H9 (cell line): ENCODE data around the gene ATE1. TPM values are rescaled to one million over a fixed set of nuclear protein-coding genes. Genes with fewer than 3 reads are reported as not detected.

Experiments
- DNase-seq: peaks from one replicate; pipeline ENCODE4 v3.0.0-alpha.2; 2017
- H2AFZ ChIP-seq: one replicate; pipeline ENCODE4 v1.6.1; 2013; ENCODE audit warnings: mild to moderate bottlenecking, low read length, control low read depth, moderate library complexity
- H2AK5ac ChIP-seq: 2 replicates; pipeline ENCODE4 v1.6.1; 2013; ENCODE audit warnings: low read length, control low read depth, mixed read lengths; ENCODE audit not compliant: insufficient read length
- H2BK120ac ChIP-seq: one replicate; pipeline ENCODE4 v1.6.1; 2013; ENCODE audit warnings: low read depth, mild to moderate bottlenecking, low read length, control low read depth, inconsistent platforms; ENCODE audit not compliant: poor library complexity, severe bottlenecking
- H2BK12ac ChIP-seq: 2 replicates; pipeline ENCODE4 v1.6.1; 2013; ENCODE audit warnings: low read length, control low read depth, mixed read lengths, low read depth; ENCODE audit not compliant: insufficient read length
- H2BK15ac ChIP-seq: 2 replicates; pipeline ENCODE4 v1.6.1; 2013; ENCODE audit warnings: low read depth, low read length, control low read depth
- H2BK20ac ChIP-seq: one replicate; pipeline ENCODE4 v1.6.1; 2013; ENCODE audit warnings: low read depth, mild to moderate bottlenecking, low read length, control low read depth, inconsistent platforms; ENCODE audit not compliant: poor library complexity, severe bottlenecking
- H2BK5ac ChIP-seq: 2 replicates; pipeline ENCODE4 v1.6.1; 2013; ENCODE audit warnings: low read length, control low read depth, mixed read lengths; ENCODE audit not compliant: insufficient read length
- H3K14ac ChIP-seq: 2 replicates; pipeline ENCODE4 v1.6.1; 2013; ENCODE audit warnings: low read length, control low read depth; ENCODE audit not compliant: insufficient read depth
- H3K18ac ChIP-seq: 2 replicates; pipeline ENCODE4 v1.6.1; 2013; ENCODE audit warnings: low read depth, mild to moderate bottlenecking, mixed read lengths, low read length, control low read depth; ENCODE audit not compliant: insufficient read length
- H3K23ac ChIP-seq: 2 replicates; pipeline ENCODE4 v1.6.1; 2013; ENCODE audit warnings: low read length, control low read depth, mixed read lengths, low read depth; ENCODE audit not compliant: insufficient read length
- H3K23me2 ChIP-seq: 2 replicates; pipeline ENCODE4 v1.6.1; 2013; ENCODE audit warnings: low read depth, mild to moderate bottlenecking, mixed read lengths, low read length, control low read depth; ENCODE audit not compliant: insufficient read length, poor library complexity, severe bottlenecking
- H3K27ac ChIP-seq: 2 replicates; pipeline ENCODE4 v1.5.1; 2013; ENCODE audit warnings: low read length, control low read depth, mixed read lengths, low read depth; ENCODE audit not compliant: insufficient read length
- H3K27me3 ChIP-seq: 2 replicates; pipeline ENCODE4 v1.6.1; 2013; ENCODE audit warnings: low read length, control low read depth, inconsistent platforms; ENCODE audit not compliant: insufficient read depth
- H3K4ac ChIP-seq: 2 replicates; pipeline ENCODE4 v1.6.1; 2013; ENCODE audit warnings: low read depth, mild to moderate bottlenecking, control low read depth, inconsistent platforms, low read length, moderate library complexity
- H3K4me1 ChIP-seq: 2 replicates; pipeline ENCODE4 v1.6.1; 2013; ENCODE audit warnings: low read length, control low read depth, inconsistent platforms; ENCODE audit not compliant: insufficient read depth
- H3K4me2 ChIP-seq: 2 replicates; pipeline ENCODE4 v1.6.1; 2013; ENCODE audit warnings: low read length, control low read depth, mixed read lengths; ENCODE audit not compliant: insufficient read length, insufficient read depth
- H3K56ac ChIP-seq: 2 replicates; pipeline ENCODE4 v1.6.1; 2013; ENCODE audit warnings: low read depth, mild to moderate bottlenecking, mixed read lengths, low read length, control low read depth; ENCODE audit not compliant: insufficient read length
- H3K79me1 ChIP-seq: 2 replicates; pipeline ENCODE4 v1.6.1; 2013; ENCODE audit warnings: low read depth, mild to moderate bottlenecking, moderate library complexity, low read length, control low read depth, inconsistent platforms; ENCODE audit not compliant: insufficient read depth, poor library complexity, severe bottlenecking
- H3K79me2 ChIP-seq: 2 replicates; pipeline ENCODE4 v1.6.1; 2013; ENCODE audit warnings: low read length, control low read depth, inconsistent platforms; ENCODE audit not compliant: insufficient read depth
- H3K9ac ChIP-seq: 2 replicates; pipeline ENCODE4 v1.6.1; 2013; ENCODE audit warnings: low read length, control low read depth, mixed read lengths; ENCODE audit not compliant: insufficient read length; ENCODE audit errors: extremely low read depth
- H3K9me3 ChIP-seq: one replicate; pipeline ENCODE4 v1.6.1; 2013; ENCODE audit warnings: low read depth, low read length, inconsistent platforms; ENCODE audit not compliant: control insufficient read depth
- H3T11ph ChIP-seq: one replicate; pipeline ENCODE4 v1.6.1; 2013; ENCODE audit warnings: mild to moderate bottlenecking, low read length, control low read depth, inconsistent platforms
- H4K20me1 ChIP-seq: one replicate; pipeline ENCODE4 v1.6.1; 2013; ENCODE audit not compliant: control insufficient read depth, insufficient read length, insufficient read depth
- H4K5ac ChIP-seq: 2 replicates; pipeline ENCODE4 v1.6.1; 2013; ENCODE audit warnings: low read depth, mild to moderate bottlenecking, mixed read lengths, low read length, control low read depth; ENCODE audit not compliant: insufficient read length
- H4K8ac ChIP-seq: replicated peaks from 2 replicates; pipeline ENCODE4 v1.6.1; 2013; ENCODE audit warnings: low read length, control low read depth, mixed read lengths, low read depth; ENCODE audit not compliant: insufficient read length
- H4K91ac ChIP-seq: 2 replicates; pipeline ENCODE4 v1.6.1; 2013; ENCODE audit warnings: low read depth, mild to moderate bottlenecking, moderate library complexity, mixed read lengths, low read length, control low read depth; ENCODE audit not compliant: insufficient read length
- H3K27ac Mint-ChIP-seq, 3 experiments: 2 replicates in 2 of 3; 3 replicates in 1 of 3; pipeline ENCODE4 v1.8.0; 2020 to 2021; ENCODE audit warnings: mixed read lengths in 3 of 3, mild to moderate bottlenecking in 1 of 3, moderate library complexity in 1 of 3
- H3K27me3 Mint-ChIP-seq: 2 replicates; pipeline ENCODE4 v1.8.0; 2021; ENCODE audit warnings: low read depth, mild to moderate bottlenecking, moderate library complexity, mixed read lengths
- H3K36me3 Mint-ChIP-seq, 3 experiments: 2 replicates in 2 of 3; 3 replicates in 1 of 3; pipeline ENCODE4 v1.8.0; 2020 to 2021; ENCODE audit warnings: low read depth in 3 of 3, mixed read lengths in 3 of 3; ENCODE audit not compliant: insufficient read depth in 1 of 3
- H3K4me1 Mint-ChIP-seq, 2 experiments: 2 replicates each; pipeline ENCODE4 v1.8.0; 2020; ENCODE audit warnings: mixed read lengths in 2 of 2
- H3K4me3 Mint-ChIP-seq, 2 experiments: 2 replicates in 1 of 2; 3 replicates in 1 of 2; pipeline ENCODE4 v1.8.0; 2020 to 2021; ENCODE audit warnings: mild to moderate bottlenecking in 2 of 2, mixed read lengths in 2 of 2, moderate library complexity in 1 of 2
- H3K9me3 Mint-ChIP-seq, 2 experiments: 2 replicates in 1 of 2; 3 replicates in 1 of 2; pipeline ENCODE4 v1.8.0; 2020; ENCODE audit warnings: mild to moderate bottlenecking in 2 of 2, mixed read lengths in 2 of 2, moderate library complexity in 1 of 2
- CTCF ChIP-seq: fragments of 200-600 bp; sonication (generic); conservative IDR thresholded peaks from 3 replicates; pipeline ENCODE4 v1.8.0; 2021; ENCODE audit warnings: antibody characterized with exemption, mild to moderate bottlenecking
- whole genome bisulfite sequencing: extraction: QIAGEN DNeasy Blood & Tissue Kit; methylation state at CpG from one replicate; pipeline ENCODE4 v1.1.7; 2013; ENCODE audit warnings: missing lambda C conversion rate, low lambda C conversion rate, mixed read lengths; ENCODE audit not compliant: insufficient read length; ENCODE audit errors: extremely low coverage; 5-methylcytosine and 5-hydroxymethylcytosine counted together
- total RNA-seq: library from RNA; stranded (reverse); gene quantifications from 2 replicates; pipeline ENCODE4 v1.2.1, GENCODE V29; 2021

The ATE1 gene
- total RNA-seq, 1 experiment from 2014 or later, result 29.0 TPM

DNA sequence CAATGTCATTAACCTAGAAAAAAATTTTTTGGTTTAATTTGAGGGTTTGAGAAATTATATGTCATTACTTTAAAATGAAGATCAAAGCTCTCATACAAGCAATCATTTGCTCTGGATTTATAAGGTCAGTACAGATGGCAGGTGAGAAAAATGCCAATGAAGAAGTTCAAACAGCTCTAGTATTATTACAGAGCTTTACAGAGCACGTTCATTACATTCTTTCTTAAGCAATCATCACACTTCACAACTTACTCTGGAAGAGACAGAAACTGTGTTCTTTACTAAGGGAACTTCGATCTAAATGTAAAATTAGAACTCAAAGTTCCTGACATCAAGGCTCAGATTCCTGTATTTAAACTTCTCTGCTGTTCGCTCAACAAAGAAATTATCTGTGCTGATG is 153.4 kb downstream of the ATE1 start:
- H3K4me2 ChIP-seq, result no peak overlapping the region
- Mint-ChIP-seq H3K27ac (no peak overlapping the region), H3K4me3 (no peak overlapping the region)

More for the DNA sequence above, 153.4 kb downstream of the ATE1 start:
- H3K4ac ChIP-seq, result no peak overlapping the region
- no peak overlapping the region for H3K9ac ChIP-seq
- H3K27ac ChIP-seq, result no peak overlapping the region
- H4K20me1 ChIP-seq, result no peaks in the 10 kb centered on the region
- H3K56ac ChIP-seq, result no peak overlapping the region
- no peak overlapping the region for H2BK15ac ChIP-seq
- H3K9me3 ChIP-seq, result no peaks in the 10 kb centered on the region
- Mint-ChIP-seq H3K9me3 (no peaks in the 10 kb centered on the region), H3K36me3 (peaks cover 0 to 2% (median under 1%) of the 10 kb centered on the region in 3 experiments; a peak in 1 of 7 replicates), H3K27me3 (no peaks in the 10 kb centered on the region), H3K4me1 (peaks cover 4 to 9% of the 10 kb centered on the region in 2 experiments)
- no peak overlapping the region for H3K23ac ChIP-seq
- no peak overlapping the region for H2BK20ac ChIP-seq
- no peak overlapping the region for H2BK5ac ChIP-seq
- no peak overlapping the region for H4K5ac ChIP-seq
- no peak for TF ChIP-seq CTCF
- whole genome bisulfite sequencing, result no CpG with 5 or more reads among the region's 3 CpGs
- H2AFZ ChIP-seq, result no peak overlapping the region
- no peaks in the 10 kb centered on the region for H3K23me2 ChIP-seq
- no peak overlapping the region for H3T11ph ChIP-seq
- H2BK12ac ChIP-seq, result no peak overlapping the region
- H3K14ac ChIP-seq, result no peak overlapping the region
- no peaks in the 10 kb centered on the region for H3K79me2 ChIP-seq
- no peak for DNase-seq
- H3K18ac ChIP-seq, result no peak overlapping the region
- H2AK5ac ChIP-seq, result no peak overlapping the region
- no peaks in the 10 kb centered on the region for H3K79me1 ChIP-seq
- H3K27me3 ChIP-seq, result no peaks in the 10 kb centered on the region
- H2BK120ac ChIP-seq, result no peak overlapping the region
- H4K8ac ChIP-seq, result no peak overlapping the region
- H4K91ac ChIP-seq, result no peak overlapping the region
- no peaks in the 10 kb centered on the region for H3K4me1 ChIP-seq
